Skeletal muscle satellite cell (primary cell): ENCODE data around the gene KRTAP19-3. TPM values are rescaled to one million over a fixed set of nuclear protein-coding genes. Genes with fewer than 3 reads are reported as not detected.
"Not testable (repeated sequence)": the region's sequence is repeated elsewhere in the genome, so short reads cannot be mapped to it uniquely, and the experiment has no call there.

ENCODE experiments used
- H3K27me3 ChIP-seq: 2 replicates; pipeline ENCODE4 v1.7.0; 2013; ENCODE audit warnings: low read length; ENCODE audit not compliant: control insufficient read depth, insufficient read depth
- H3K36me3 ChIP-seq: 2 replicates; pipeline ENCODE4 v1.7.0; 2013; ENCODE audit warnings: mild to moderate bottlenecking, control low read depth, low read length; ENCODE audit not compliant: insufficient read depth
- H3K4me1 ChIP-seq: 2 replicates; pipeline ENCODE4 v1.7.0; 2013; ENCODE audit warnings: low read length; ENCODE audit not compliant: control insufficient read depth, insufficient read depth
- H3K4me2 ChIP-seq: 2 replicates; pipeline ENCODE4 v1.7.0; 2013; ENCODE audit warnings: mild to moderate bottlenecking, low read length
- H3K4me3 ChIP-seq: 2 replicates; pipeline ENCODE4 v1.7.0; 2013; ENCODE audit warnings: low read length
- H3K9ac ChIP-seq: 2 replicates; pipeline ENCODE4 v1.7.0; 2013; ENCODE audit warnings: mild to moderate bottlenecking, low read depth, low read length, moderate library complexity
- H3K9me3 ChIP-seq: replicated peaks from 2 replicates; pipeline ENCODE4 v1.7.0; 2013; ENCODE audit warnings: mild to moderate bottlenecking, control low read depth, low read length
- total RNA-seq: library from RNA; depleted of rRNA; stranded (reverse); fragments of >200 nt; gene quantifications from 2 replicates; pipeline ENCODE4 v1.2.3, GENCODE V29; 2012; rRNA removed

The KRTAP19-3 gene
- not detected in 2 replicates for total RNA-seq

- Histone ChIP-seq H3K9me3 (peaks cover 3% of the 10 kb centered on the region), H3K4me2 (no peak within 1 kb of the TSS), H3K9ac (no peak within 1 kb of the TSS), H3K4me3 (no peak within 1 kb of the TSS), H3K4me1 (no peaks in the 10 kb centered on the region), H3K36me3 (no peaks in the 10 kb centered on the region), H3K27me3 (no peaks in the 10 kb centered on the region)
These were observed at the start of gene KRTAP19-3 for GRCh38 chr21:30491963-30492428. TSS of gene KRTAP19-3 (minus strand) at chr21:30492013. CDS start at chr21:30491957, 56 bp downstream.

GRCh38 chr21:30518876-30519275, 27.1 kb upstream of the KRTAP19-3 start:
- Histone ChIP-seq H3K27me3 (no peaks in the 10 kb centered on the region), H3K36me3 (no peaks in the 10 kb centered on the region), H3K4me3 (no peak overlapping the region), H3K4me1 (no peaks in the 10 kb centered on the region), H3K9ac (no peak overlapping the region), H3K4me2 (no peak overlapping the region), H3K9me3 (no peaks in the 10 kb centered on the region)

- Histone ChIP-seq H3K9me3 (no peaks in the 10 kb centered on the region), H3K27me3 (no peaks in the 10 kb centered on the region), H3K9ac (no peak overlapping the region), H3K4me2 (no peak overlapping the region), H3K4me1 (no peaks in the 10 kb centered on the region), H3K36me3 (no peaks in the 10 kb centered on the region), H3K4me3 (no peak overlapping the region)
These were observed 23.9 kb upstream of the KRTAP19-3 start for GRCh38 chr21:30515681-30516080.

- not testable (repeated sequence) for H3K27me3 ChIP-seq, H3K4me2 ChIP-seq, H3K9me3 ChIP-seq, H3K4me1 ChIP-seq, H3K4me3 ChIP-seq, H3K9ac ChIP-seq, H3K36me3 ChIP-seq
These were observed 13.9 kb upstream of the KRTAP19-3 start for GRCh38 chr21:30505621-30506205.

GRCh38 chr21:30502041-30502440, 10.2 kb upstream of the KRTAP19-3 start, which contains the start of gene KRTAP19-5:
TSS of gene KRTAP19-5 (minus strand) at chr21:30502141. CDS start at chr21:30502090, 51 bp downstream.
- Histone ChIP-seq H3K9ac (no peak within 1 kb of the TSS), H3K27me3 (no peaks in the 10 kb centered on the region), H3K4me2 (no peak within 1 kb of the TSS), H3K4me3 (no peak within 1 kb of the TSS), H3K4me1 (no peaks in the 10 kb centered on the region), H3K9me3 (peaks cover 4% of the 10 kb centered on the region), H3K36me3 (no peaks in the 10 kb centered on the region)

GRCh38 chr21:30497065-30497464, 5.3 kb upstream of the KRTAP19-3 start, which contains the start of gene KRTAP19-4:
TSS of gene KRTAP19-4 (minus strand) at chr21:30497165. CDS start at chr21:30497110, 55 bp downstream.
- H3K9me3 ChIP-seq, result peaks cover 4% of the 10 kb centered on the region
- H3K36me3 ChIP-seq, result no peaks in the 10 kb centered on the region
- no peak within 1 kb of the TSS for H3K4me3 ChIP-seq
- H3K4me2 ChIP-seq, result no peak within 1 kb of the TSS
- H3K9ac ChIP-seq, result no peak within 1 kb of the TSS
- H3K4me1 ChIP-seq, result no peaks in the 10 kb centered on the region
- H3K27me3 ChIP-seq, result no peaks in the 10 kb centered on the region

- Histone ChIP-seq H3K36me3 (no peaks in the 10 kb centered on the region), H3K4me2 (no peak within 1 kb of the TSS), H3K27me3 (no peaks in the 10 kb centered on the region), H3K9me3 (peaks cover 3% of the 10 kb centered on the region), H3K4me3 (no peak within 1 kb of the TSS), H3K4me1 (no peaks in the 10 kb centered on the region), H3K9ac (no peak within 1 kb of the TSS)
These were observed 4.5 kb downstream of the KRTAP19-3 start, which contains the start of gene KRTAP19-2 for GRCh38 chr21:30487336-30487735. TSS of gene KRTAP19-2 (minus strand) at chr21:30487436. CDS start at chr21:30487348, 88 bp downstream.

- Histone ChIP-seq H3K4me3 (no peak overlapping the region), H3K27me3 (no peaks in the 10 kb centered on the region), H3K9ac (no peak overlapping the region), H3K36me3 (no peaks in the 10 kb centered on the region), H3K4me2 (no peak overlapping the region), H3K9me3 (no peaks in the 10 kb centered on the region), H3K4me1 (no peaks in the 10 kb centered on the region)
These were observed 5.6 kb downstream of the KRTAP19-3 start for GRCh38 chr21:30486180-30486579.

- Histone ChIP-seq H3K4me2 (no peak overlapping the region), H3K36me3 (no peaks in the 10 kb centered on the region), H3K9me3 (peaks cover 3% of the 10 kb centered on the region), H3K27me3 (no peaks in the 10 kb centered on the region), H3K9ac (no peak overlapping the region), H3K4me3 (no peak overlapping the region), H3K4me1 (no peaks in the 10 kb centered on the region)
These were observed 9.7 kb downstream of the KRTAP19-3 start for GRCh38 chr21:30482130-30482529.

GRCh38 chr21:30480145-30480544, 11.7 kb downstream of the KRTAP19-3 start, which contains the start of gene KRTAP19-1:
TSS of gene KRTAP19-1 (minus strand) at chr21:30480367. CDS start at chr21:30480317, 50 bp downstream.
- no peaks in the 10 kb centered on the region for H3K4me1 ChIP-seq
- no peak within 1 kb of the TSS for H3K4me2 ChIP-seq
- H3K4me3 ChIP-seq, result no peak within 1 kb of the TSS
- peaks cover 3% of the 10 kb centered on the region for H3K9me3 ChIP-seq
- H3K36me3 ChIP-seq, result no peaks in the 10 kb centered on the region
- no peak within 1 kb of the TSS for H3K9ac ChIP-seq
- no peaks in the 10 kb centered on the region for H3K27me3 ChIP-seq

- no peaks in the 10 kb centered on the region for H3K27me3 ChIP-seq
- no peak overlapping the region for H3K9ac ChIP-seq
- no peak overlapping the region for H3K4me3 ChIP-seq
- no peak overlapping the region for H3K4me2 ChIP-seq
- H3K36me3 ChIP-seq, result no peaks in the 10 kb centered on the region
- peaks cover 3% of the 10 kb centered on the region for H3K9me3 ChIP-seq
- no peaks in the 10 kb centered on the region for H3K4me1 ChIP-seq
These were observed 12.6 kb downstream of the KRTAP19-3 start for GRCh38 chr21:30479259-30479658.

- no peak overlapping the region for H3K4me3 ChIP-seq
- peaks cover 3% of the 10 kb centered on the region for H3K9me3 ChIP-seq
- H3K9ac ChIP-seq, result no peak overlapping the region
- H3K4me1 ChIP-seq, result no peaks in the 10 kb centered on the region
- H3K36me3 ChIP-seq, result no peaks in the 10 kb centered on the region
- H3K27me3 ChIP-seq, result no peaks in the 10 kb centered on the region
- H3K4me2 ChIP-seq, result no peak overlapping the region
These were observed 13.8 kb downstream of the KRTAP19-3 start for GRCh38 chr21:30478004-30478403.
